HAP-1 (cell line): ENCODE measurements around the gene XRCC4.

Experiments
- DNase-seq, 2 experiments: peaks; one replicate each; pipeline ENCODE4 v3.0.0-alpha.2; 2016 to 2020; ENCODE audit warnings: low spot score in 2 of 2
- H3K27me3 ChIP-seq: fragments of 250-450 bp; sonication (Bioruptor Pico); 2 replicates; pipeline ENCODE4 v1.5.1; 2020; ENCODE audit warnings: low read depth, mild to moderate bottlenecking, moderate library complexity
- H3K36me3 ChIP-seq: fragments of 250-450 bp; sonication (Bioruptor Pico); replicated peaks from 2 replicates; pipeline ENCODE4 v1.5.1; 2020; ENCODE audit warnings: mild to moderate bottlenecking
- H3K4me1 ChIP-seq: fragments of 250-450 bp; sonication (Bioruptor Pico); 2 replicates; pipeline ENCODE4 v1.5.1; 2020; ENCODE audit warnings: mild to moderate bottlenecking
- H3K4me3 ChIP-seq: fragments of 250-450 bp; sonication (Bioruptor Pico); 2 replicates; pipeline ENCODE4 v1.5.1; 2020; ENCODE audit warnings: mild to moderate bottlenecking, moderate library complexity
- H3K9me3 ChIP-seq: fragments of 250-450 bp; sonication (Bioruptor Pico); 2 replicates; pipeline ENCODE4 v1.5.1; 2020; ENCODE audit warnings: mild to moderate bottlenecking, moderate library complexity
- in situ Hi-C: fragments of 300-500 bp; cut with MboI; formaldehyde crosslinking; loops from 3 replicates; pipeline ENCODE4 v1.14.3; 2020; ENCODE audit warnings: low sequenced_read_pairs, inconsistent platforms, mixed read lengths

XRCC4 gene

GRCh38 chr5:83375049-83375745, 297.9 kb downstream of the XRCC4 start:
- in situ Hi-C loops: no loop called here
- H3K4me1 ChIP-seq: peaks cover 10% of the 10 kb centered on the region
- H3K27me3 ChIP-seq: no peaks in the 10 kb centered on the region
- no peaks in the 10 kb centered on the region for H3K9me3 ChIP-seq
- DNase-seq: no peak
- no peaks in the 10 kb centered on the region for H3K36me3 ChIP-seq
- no peak overlapping the region for H3K4me3 ChIP-seq

DNA sequence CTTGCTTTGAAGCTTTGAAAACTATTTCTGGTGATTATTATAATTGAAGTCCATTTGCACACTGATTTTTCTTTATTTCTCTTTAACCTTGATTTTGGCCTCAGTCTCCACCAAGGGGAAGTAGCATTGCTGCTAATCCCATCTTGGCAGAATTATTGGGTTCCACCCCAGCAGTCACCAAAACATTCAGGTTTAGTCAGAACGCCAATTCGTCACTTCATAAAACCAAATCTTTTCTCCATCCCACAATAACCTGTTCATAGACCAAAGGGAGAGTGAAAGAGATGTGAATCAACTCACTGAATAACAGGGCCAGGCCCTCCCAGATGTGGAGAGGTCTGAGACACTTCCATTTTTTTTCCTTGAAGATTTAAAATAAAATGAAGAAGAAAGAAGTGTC, 299.1 kb downstream of the XRCC4 start:
- H3K27me3 ChIP-seq: no peaks in the 10 kb centered on the region
- H3K4me3 ChIP-seq: no peak overlapping the region
- H3K9me3 ChIP-seq: no peaks in the 10 kb centered on the region
- in situ Hi-C loops: no loop called here
- peaks cover 1% of the 10 kb centered on the region for H3K4me1 ChIP-seq
- DNase-seq: no peak
- no peaks in the 10 kb centered on the region for H3K36me3 ChIP-seq

- Histone ChIP-seq H3K36me3 (no peaks in the 10 kb centered on the region), H3K4me3 (no peak overlapping the region), H3K27me3 (no peaks in the 10 kb centered on the region), H3K9me3 (no peaks in the 10 kb centered on the region), H3K4me1 (no peaks in the 10 kb centered on the region)
- in situ Hi-C loops: no loop called here
- no peak for DNase-seq
Observed at GRCh38 chr5:83377131-83377865, 300.0 kb downstream of the XRCC4 start.

GRCh38 chr5:83378624-83379289, 301.4 kb downstream of the XRCC4 start:
- no peaks in the 10 kb centered on the region for H3K36me3 ChIP-seq
- no peaks in the 10 kb centered on the region for H3K9me3 ChIP-seq
- DNase-seq: no peak
- in situ Hi-C loops: no loop called here
- no peaks in the 10 kb centered on the region for H3K27me3 ChIP-seq
- no peak overlapping the region for H3K4me3 ChIP-seq
- H3K4me1 ChIP-seq: no peaks in the 10 kb centered on the region

GRCh38 chr5:83385812-83386211, 308.5 kb downstream of the XRCC4 start:
- H3K4me3 ChIP-seq: no peak overlapping the region
- in situ Hi-C loops: no loop called here
- no peaks in the 10 kb centered on the region for H3K4me1 ChIP-seq
- no peaks in the 10 kb centered on the region for H3K27me3 ChIP-seq
- H3K36me3 ChIP-seq: no peaks in the 10 kb centered on the region
- no peaks in the 10 kb centered on the region for H3K9me3 ChIP-seq
- DNase-seq: no peak

DNA sequence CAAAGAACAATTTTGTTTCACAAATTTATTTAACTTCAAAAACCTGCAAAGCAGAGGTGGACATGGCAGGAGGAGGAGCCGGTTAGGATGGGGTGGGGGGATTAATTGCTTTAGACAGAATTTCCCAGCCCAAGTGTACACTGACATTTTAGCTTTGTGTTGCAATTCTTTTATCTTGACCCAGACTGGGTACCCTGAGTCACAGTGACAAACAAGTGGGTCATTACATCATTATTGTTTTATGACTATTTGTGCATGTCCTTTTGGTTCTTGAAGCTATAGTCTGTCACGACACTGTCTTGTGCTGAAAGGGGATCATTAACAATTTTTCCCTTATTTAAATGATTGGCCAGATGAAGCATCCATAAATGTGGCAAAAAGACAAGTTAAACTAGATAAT, 309.7 kb downstream of the XRCC4 start:
- DNase-seq: no peak
- no peak overlapping the region for H3K4me3 ChIP-seq
- in situ Hi-C loops: no loop called here
- no peaks in the 10 kb centered on the region for H3K27me3 ChIP-seq
- H3K4me1 ChIP-seq: no peaks in the 10 kb centered on the region
- H3K9me3 ChIP-seq: no peaks in the 10 kb centered on the region
- H3K36me3 ChIP-seq: no peaks in the 10 kb centered on the region

GRCh38 chr5:83388608-83389007, 311.3 kb downstream of the XRCC4 start:
- no peak overlapping the region for H3K4me3 ChIP-seq
- in situ Hi-C loops: no loop called here
- no peaks in the 10 kb centered on the region for H3K36me3 ChIP-seq
- no peaks in the 10 kb centered on the region for H3K27me3 ChIP-seq
- DNase-seq: no peak
- no peaks in the 10 kb centered on the region for H3K9me3 ChIP-seq
- H3K4me1 ChIP-seq: no peaks in the 10 kb centered on the region

- in situ Hi-C loops: no loop called here
- no peaks in the 10 kb centered on the region for H3K36me3 ChIP-seq
- H3K4me1 ChIP-seq: no peaks in the 10 kb centered on the region
- no peaks in the 10 kb centered on the region for H3K9me3 ChIP-seq
- no peak overlapping the region for H3K4me3 ChIP-seq
- DNase-seq: no peak
- no peaks in the 10 kb centered on the region for H3K27me3 ChIP-seq
Observed at GRCh38 chr5:83392766-83393503, 315.6 kb downstream of the XRCC4 start.

DNA sequence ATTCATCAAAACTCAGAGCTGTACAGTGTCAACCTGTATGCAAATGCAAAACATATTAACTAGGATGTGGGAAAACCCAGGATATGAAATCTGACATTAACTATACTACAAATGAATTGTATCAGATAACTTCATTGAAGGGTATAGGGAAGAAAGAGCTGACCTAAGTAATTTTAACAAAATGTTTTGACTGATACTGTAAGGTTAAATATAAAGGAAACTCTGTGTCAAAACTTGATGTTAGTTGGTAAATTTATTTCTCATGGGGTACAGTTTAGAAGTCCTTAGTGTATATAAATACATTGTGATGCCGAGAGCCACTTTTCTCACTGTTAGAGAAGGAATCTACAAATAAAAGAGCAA, 316.1 kb downstream of the XRCC4 start:
- no peak for DNase-seq
- Histone ChIP-seq H3K9me3 (no peaks in the 10 kb centered on the region), H3K36me3 (no peaks in the 10 kb centered on the region), H3K4me3 (no peak overlapping the region), H3K4me1 (no peaks in the 10 kb centered on the region), H3K27me3 (no peaks in the 10 kb centered on the region)
- in situ Hi-C loops: no loop called here

- Histone ChIP-seq H3K4me3 (no peak overlapping the region), H3K27me3 (no peaks in the 10 kb centered on the region), H3K9me3 (no peaks in the 10 kb centered on the region), H3K36me3 (no peaks in the 10 kb centered on the region), H3K4me1 (no peaks in the 10 kb centered on the region)
- in situ Hi-C loops: no loop called here
- DNase-seq: no peak
Observed at GRCh38 chr5:83394190-83394589, 316.8 kb downstream of the XRCC4 start.

- peaks cover 3% of the 10 kb centered on the region for H3K4me1 ChIP-seq
- H3K27me3 ChIP-seq: no peaks in the 10 kb centered on the region
- no peak for DNase-seq
- in situ Hi-C loops: no loop called here
- H3K36me3 ChIP-seq: no peaks in the 10 kb centered on the region
- no peaks in the 10 kb centered on the region for H3K9me3 ChIP-seq
- H3K4me3 ChIP-seq: no peak overlapping the region
Observed at GRCh38 chr5:83396662-83397061, 319.3 kb downstream of the XRCC4 start.

DNA sequence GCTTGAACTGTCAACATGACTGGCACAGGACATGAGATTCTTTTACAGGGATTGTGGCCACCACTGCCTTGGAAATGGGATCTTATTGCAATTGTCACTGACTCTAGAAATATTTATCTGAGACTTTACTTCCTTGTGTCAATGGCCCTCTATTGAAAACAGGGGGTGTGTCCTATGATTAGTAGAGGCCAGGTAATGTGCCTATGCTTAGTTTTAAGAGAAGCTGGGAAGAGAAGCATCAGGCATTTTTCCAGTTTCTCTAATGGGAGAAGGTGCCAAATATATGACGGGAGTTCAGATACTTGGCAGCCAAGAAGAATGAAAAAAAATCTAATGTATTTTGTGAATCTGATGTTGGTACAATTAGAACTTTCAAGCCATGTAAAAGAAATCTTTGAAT, 320.3 kb downstream of the XRCC4 start:
- Histone ChIP-seq H3K4me1 (peaks cover 3% of the 10 kb centered on the region), H3K4me3 (no peak overlapping the region), H3K27me3 (no peaks in the 10 kb centered on the region), H3K36me3 (no peaks in the 10 kb centered on the region), H3K9me3 (no peaks in the 10 kb centered on the region)
- no peak for DNase-seq
- in situ Hi-C loops: no loop called here

- Histone ChIP-seq H3K4me1 (peaks cover 3% of the 10 kb centered on the region), H3K9me3 (no peaks in the 10 kb centered on the region), H3K4me3 (no peak overlapping the region), H3K36me3 (no peaks in the 10 kb centered on the region), H3K27me3 (no peaks in the 10 kb centered on the region)
- no peak for DNase-seq
- in situ Hi-C loops: no loop called here
Observed at GRCh38 chr5:83400241-83400640, 322.9 kb downstream of the XRCC4 start.

- Histone ChIP-seq H3K4me3 (no peak overlapping the region), H3K27me3 (no peaks in the 10 kb centered on the region), H3K4me1 (peaks cover 3% of the 10 kb centered on the region), H3K9me3 (no peaks in the 10 kb centered on the region), H3K36me3 (no peaks in the 10 kb centered on the region)
- in situ Hi-C loops: no loop called here
- DNase-seq: peak; percentile 10 to 29
Observed at GRCh38 chr5:83400701-83401100, 323.4 kb downstream of the XRCC4 start.
